Suprapubic skin (tissue), 4 donors: Measurements from ENCODE around the gene RAB3IP. TPM values are rescaled to one million over a fixed set of nuclear protein-coding genes. Genes with fewer than 3 reads are reported as not detected.

Source experiments
- DNase-seq, 2 donors: peaks; one replicate each; pipeline ENCODE4 v3.0.0-alpha.2; 2019; ENCODE audit warnings: low spot score in 2 of 2
- H3K27ac ChIP-seq: fragments of 200-600 bp; sonication (generic); one replicate; pipeline ENCODE4 v1.5.1; 2019
- H3K27me3 ChIP-seq: fragments of 200-600 bp; sonication (generic); one replicate; pipeline ENCODE4 v1.5.1; 2019
- H3K36me3 ChIP-seq: fragments of 200-600 bp; sonication (generic); one replicate; pipeline ENCODE4 v1.5.1; 2019
- H3K4me1 ChIP-seq: fragments of 200-600 bp; sonication (generic); one replicate; pipeline ENCODE4 v1.5.1; 2019
- H3K4me3 ChIP-seq: fragments of 200-600 bp; sonication (generic); one replicate; pipeline ENCODE4 v1.5.1; 2019; ENCODE audit warnings: mild to moderate bottlenecking
- H3K9me3 ChIP-seq: fragments of 200-600 bp; sonication (generic); one replicate; pipeline ENCODE4 v1.5.1; 2019
- CTCF ChIP-seq, 2 donors: fragments of 200-600 bp in 1 of 2; fragments of 450-650 bp in 1 of 2; sonication (generic) in 1 of 2; IDR thresholded peaks; one replicate each; pipeline ENCODE4 v1.5.1; 2016 to 2019; ENCODE audit warnings: antibody characterized with exemption in 2 of 2, mild to moderate bottlenecking in 1 of 2, moderate library complexity in 1 of 2
- EP300 ChIP-seq: sonication (generic); formaldehyde crosslinking; IDR thresholded peaks from one replicate; pipeline ENCODE4 v1.6.1; 2017; ENCODE audit warnings: antibody characterized with exemption
- POLR2A ChIP-seq, 2 donors: fragments of 450-650 bp; IDR thresholded peaks; one replicate each; pipeline ENCODE4 v1.6.1; 2017; ENCODE audit warnings: antibody characterized with exemption in 2 of 2, mild to moderate bottlenecking in 2 of 2, moderate library complexity in 2 of 2
- POLR2AphosphoS5 ChIP-seq, 3 donors: sonication (generic); formaldehyde crosslinking; IDR thresholded peaks; one replicate each; pipeline ENCODE4 v1.6.1; 2017; ENCODE audit warnings: antibody characterized with exemption in 3 of 3
- WGBS: methylation state at CpG from one replicate; pipeline ENCODE4 v1.1.5; 2018; 5-methylcytosine and 5-hydroxymethylcytosine counted together
- total RNA-seq, 4 donors: library from RNA; depleted of rRNA; stranded (reverse); fragments of >200 nt; gene quantifications; one replicate each; pipeline ENCODE4 v1.1.0, GENCODE V29; 2016

Gene RAB3IP
- total RNA-seq, 4 donors from 2014 or later = 15.0 to 27.8 (median 21.9) TPM

GRCh38 chr12:69824966-69825560, 86.4 kb downstream of the RAB3IP start, which contains the start of gene MYRFL:
MYRFL (plus strand) TSS chr12:69825227; CDS start chr12:69825518, 291 bp downstream.
- Histone ChIP-seq H3K27ac (no peak within 1 kb of the TSS), H3K9me3 (no peaks in the 10 kb centered on the region), H3K4me3 (no peak within 1 kb of the TSS), H3K27me3 (no peaks in the 10 kb centered on the region), H3K4me1 (peaks cover 7% of the 10 kb centered on the region), H3K36me3 (no peaks in the 10 kb centered on the region)
- WGBS = 86% methylated on average over 5 of the region's 5 CpGs
- TF ChIP-seq EP300 (no peak), CTCF (IDR thresholded peaks at IDR 0.05) (no peak), POLR2A (IDR thresholded peaks at IDR 0.05) (no peak)
- no peak for DNase-seq

DNA sequence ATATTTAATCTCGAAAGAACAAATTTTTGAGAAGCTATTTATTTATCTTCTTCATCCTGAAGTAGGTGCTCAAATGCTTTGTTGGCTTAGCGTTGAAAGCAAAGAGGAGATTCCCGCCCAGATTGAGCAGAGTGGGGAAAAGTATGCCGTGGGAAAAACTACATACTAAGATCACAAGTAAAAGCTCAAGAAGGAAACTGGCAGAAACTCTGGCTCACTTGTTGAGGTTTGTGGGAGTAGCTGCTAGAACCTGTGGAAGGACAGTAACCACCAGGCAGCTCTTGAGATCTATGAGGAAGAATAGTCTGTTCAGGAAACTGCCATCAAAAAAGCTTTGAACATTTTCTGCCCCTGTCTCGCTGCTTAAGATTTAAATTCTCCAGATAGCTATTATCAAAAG, 90.2 kb downstream of the RAB3IP start:
- Histone ChIP-seq H3K27me3 (no peaks in the 10 kb centered on the region), H3K36me3 (no peaks in the 10 kb centered on the region), H3K4me3 (no peak overlapping the region), H3K9me3 (no peaks in the 10 kb centered on the region), H3K4me1 (no peaks in the 10 kb centered on the region), H3K27ac (no peak overlapping the region)
- WGBS = 59% methylated on average over 5 of the region's 5 CpGs
- DNase-seq = no peak
- TF ChIP-seq POLR2AphosphoS5 (IDR thresholded peaks at IDR 0.05) (no peak), CTCF (IDR thresholded peaks at IDR 0.05) (no peak), EP300 (no peak), POLR2A (IDR thresholded peaks at IDR 0.05) (no peak)

DNA sequence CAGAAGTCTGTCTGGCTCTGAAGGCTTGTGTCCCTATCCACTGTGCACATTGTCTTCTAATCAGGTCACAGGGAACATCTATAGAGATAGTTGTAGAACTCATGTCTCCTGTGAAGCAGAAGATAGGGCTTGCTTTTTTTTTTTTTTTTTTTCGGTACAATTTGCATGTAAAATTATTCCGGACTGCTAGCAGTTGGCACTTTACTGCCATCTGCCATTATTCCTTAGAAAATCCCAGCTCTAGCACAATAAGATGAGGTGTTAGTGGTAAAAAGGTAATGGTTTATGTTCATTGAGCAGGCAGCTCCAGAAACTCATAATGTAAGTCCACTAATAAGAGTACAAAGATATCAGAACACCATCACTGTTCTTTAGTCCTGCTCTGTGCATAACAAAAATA, 95.0 kb downstream of the RAB3IP start:
- Histone ChIP-seq H3K4me1 (no peaks in the 10 kb centered on the region), H3K36me3 (no peaks in the 10 kb centered on the region), H3K9me3 (no peaks in the 10 kb centered on the region), H3K4me3 (no peak overlapping the region), H3K27ac (no peak overlapping the region), H3K27me3 (no peaks in the 10 kb centered on the region)
- 42% methylated on average over 2 of the region's 2 CpGs for WGBS
- no peak for DNase-seq
- TF ChIP-seq POLR2AphosphoS5 (IDR thresholded peaks at IDR 0.05) (no peak), EP300 (no peak), POLR2A (IDR thresholded peaks at IDR 0.05) (no peak), CTCF (IDR thresholded peaks at IDR 0.05) (no peak)

- H3K27me3 ChIP-seq = no peaks in the 10 kb centered on the region
These were observed 95.5 kb downstream of the RAB3IP start for GRCh38 chr12:69834147-69834546.

GRCh38 chr12:69834576-69834975, 95.9 kb downstream of the RAB3IP start:
- Histone ChIP-seq H3K36me3 (no peaks in the 10 kb centered on the region), H3K4me1 (no peaks in the 10 kb centered on the region), H3K9me3 (no peaks in the 10 kb centered on the region), H3K4me3 (no peak overlapping the region), H3K27ac (no peak overlapping the region), H3K27me3 (no peaks in the 10 kb centered on the region)
- TF ChIP-seq POLR2AphosphoS5 (IDR thresholded peaks at IDR 0.05) (no peak), CTCF (IDR thresholded peaks at IDR 0.05) (no peak), EP300 (no peak), POLR2A (IDR thresholded peaks at IDR 0.05) (no peak)
- DNase-seq = no peak

More at GRCh38 chr12:69834147-69834546, 95.5 kb downstream of the RAB3IP start:
- Histone ChIP-seq H3K27ac (no peak overlapping the region), H3K36me3 (no peaks in the 10 kb centered on the region), H3K4me3 (no peak overlapping the region), H3K4me1 (no peaks in the 10 kb centered on the region), H3K9me3 (no peaks in the 10 kb centered on the region)
- no peak for DNase-seq
- WGBS = 61% methylated on average over 2 of the region's 2 CpGs
- TF ChIP-seq POLR2A (IDR thresholded peaks at IDR 0.05) = no peak
- TF ChIP-seq POLR2AphosphoS5 (IDR thresholded peaks at IDR 0.05) = no peak
- TF ChIP-seq EP300 = no peak
- TF ChIP-seq CTCF (IDR thresholded peaks at IDR 0.05) = no peak
